Thyroid gland (tissue), 4 donors: ENCODE data around the gene VPS8.

Experiments used
- POLR2A ChIP-seq, 2 donors: fragments of 450-650 bp; IDR thresholded peaks; one replicate each; pipeline ENCODE4 v1.6.1; 2017; ENCODE audit warnings: antibody characterized with exemption in 2 of 2, mild to moderate bottlenecking in 2 of 2, moderate library complexity in 1 of 2
- TF ChIP-seq, protein P1 (sequence below), 6 experiments: fragments of 200-600 bp in 3 of 6; fragments of 450-650 bp in 3 of 6; sonication (generic) in 3 of 6; IDR thresholded peaks; one replicate each; pipeline ENCODE4 v1.5.1; 2016 to 2019; ENCODE audit warnings: antibody characterized with exemption in 6 of 6, mild to moderate bottlenecking in 2 of 6, inconsistent platforms in 1 of 6, moderate library complexity in 1 of 6

DNA sequence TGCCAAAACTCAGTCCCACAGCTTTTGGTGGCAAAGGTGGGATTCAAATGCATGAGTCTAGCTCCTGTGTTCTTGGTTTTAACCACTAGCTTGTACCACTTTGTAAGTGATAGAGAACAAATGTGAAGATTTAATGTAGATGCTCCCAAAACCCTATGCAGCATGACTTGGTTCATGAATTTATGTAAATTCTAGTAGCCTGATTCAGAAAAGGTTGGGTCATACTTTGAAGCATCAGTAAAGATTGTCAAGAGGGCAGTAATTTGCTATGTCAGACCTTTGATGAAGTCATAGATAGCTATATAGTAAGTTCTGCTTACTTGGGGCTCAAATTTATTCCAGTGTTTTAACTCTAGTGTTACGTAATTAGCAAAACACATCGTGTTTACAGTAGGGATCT, 75.6 kb downstream of the VPS8 start:
- TF ChIP-seq, protein P1, sequence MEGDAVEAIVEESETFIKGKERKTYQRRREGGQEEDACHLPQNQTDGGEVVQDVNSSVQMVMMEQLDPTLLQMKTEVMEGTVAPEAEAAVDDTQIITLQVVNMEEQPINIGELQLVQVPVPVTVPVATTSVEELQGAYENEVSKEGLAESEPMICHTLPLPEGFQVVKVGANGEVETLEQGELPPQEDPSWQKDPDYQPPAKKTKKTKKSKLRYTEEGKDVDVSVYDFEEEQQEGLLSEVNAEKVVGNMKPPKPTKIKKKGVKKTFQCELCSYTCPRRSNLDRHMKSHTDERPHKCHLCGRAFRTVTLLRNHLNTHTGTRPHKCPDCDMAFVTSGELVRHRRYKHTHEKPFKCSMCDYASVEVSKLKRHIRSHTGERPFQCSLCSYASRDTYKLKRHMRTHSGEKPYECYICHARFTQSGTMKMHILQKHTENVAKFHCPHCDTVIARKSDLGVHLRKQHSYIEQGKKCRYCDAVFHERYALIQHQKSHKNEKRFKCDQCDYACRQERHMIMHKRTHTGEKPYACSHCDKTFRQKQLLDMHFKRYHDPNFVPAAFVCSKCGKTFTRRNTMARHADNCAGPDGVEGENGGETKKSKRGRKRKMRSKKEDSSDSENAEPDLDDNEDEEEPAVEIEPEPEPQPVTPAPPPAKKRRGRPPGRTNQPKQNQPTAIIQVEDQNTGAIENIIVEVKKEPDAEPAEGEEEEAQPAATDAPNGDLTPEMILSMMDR (IDR thresholded peaks at IDR 0.05), result no peak
- no peak for TF ChIP-seq POLR2A (IDR thresholded peaks at IDR 0.05)
